ENCODE results near the gene HOXA4.

HOXA4 gene

GRCh38 chr7:27169658-27170425, 39.3 kb upstream of the HOXA4 start:
- DNase-seq (ENCODE audit: low read depth in 2 of 2, low spot score in 1 of 2): no peak

GRCh38 chr7:27168265-27168947, 37.8 kb upstream of the HOXA4 start:
- DNase-seq (ENCODE audit: low read depth in 2 of 2, low spot score in 1 of 2): no peak

- no peak for DNase-seq (ENCODE audit: low read depth in 2 of 2, low spot score in 1 of 2)
Observed at GRCh38 chr7:27167916-27168264, 37.3 kb upstream of the HOXA4 start.

GRCh38 chr7:27166531-27167505, 36.3 kb upstream of the HOXA4 start:
- DNase-seq (ENCODE audit: low read depth in 2 of 2, low spot score in 1 of 2): no peak

- no peak for DNase-seq (ENCODE audit: low read depth in 2 of 2, low spot score in 1 of 2)
Observed at GRCh38 chr7:27165996-27166530, 35.5 kb upstream of the HOXA4 start.

- DNase-seq (ENCODE audit: low read depth in 2 of 2, low spot score in 1 of 2): no peak
Observed at GRCh38 chr7:27165089-27165995, 34.8 kb upstream of the HOXA4 start, which contains the start of gene HOXA9. Gene HOXA9 (minus strand): TSS chr7:27165537. CDS start chr7:27165457, 80 bp downstream.

- no peak for DNase-seq (ENCODE audit: low read depth in 2 of 2, low spot score in 1 of 2)
Observed at GRCh38 chr7:27164367-27165088, 34.0 kb upstream of the HOXA4 start.

- DNase-seq (ENCODE audit: low read depth in 2 of 2, low spot score in 1 of 2): no peak
Observed at GRCh38 chr7:27164045-27164366, 33.4 kb upstream of the HOXA4 start.

GRCh38 chr7:27163288-27164044, 32.9 kb upstream of the HOXA4 start:
- no peak for DNase-seq (ENCODE audit: low read depth in 2 of 2, low spot score in 1 of 2)

GRCh38 chr7:27162561-27163287, 32.2 kb upstream of the HOXA4 start:
- no peak for DNase-seq (ENCODE audit: low read depth in 2 of 2, low spot score in 1 of 2)

GRCh38 chr7:27161721-27162560, 31.4 kb upstream of the HOXA4 start:
- DNase-seq (ENCODE audit: low read depth in 2 of 2, low spot score in 1 of 2): no peak

- no peak for DNase-seq (ENCODE audit: low read depth in 2 of 2, low spot score in 1 of 2)
Observed at GRCh38 chr7:27161214-27161720, 30.7 kb upstream of the HOXA4 start.

- DNase-seq (ENCODE audit: low read depth in 2 of 2, low spot score in 1 of 2): peak; percentile 77 to 80
Observed at GRCh38 chr7:27160546-27161213, 30.1 kb upstream of the HOXA4 start.

- DNase-seq (ENCODE audit: low read depth in 2 of 2, low spot score in 1 of 2): no peak
Observed at GRCh38 chr7:27160145-27160545, 29.6 kb upstream of the HOXA4 start.

GRCh38 chr7:27159266-27160144, 28.9 kb upstream of the HOXA4 start:
- DNase-seq (ENCODE audit: low read depth in 2 of 2, low spot score in 1 of 2): no peak
